Measurements from ENCODE around the gene PROC.

GRCh38 chr2:127371037-127371436 lies 47.2 kb upstream of the PROC start:
- TF ChIP-seq, protein P1, sequence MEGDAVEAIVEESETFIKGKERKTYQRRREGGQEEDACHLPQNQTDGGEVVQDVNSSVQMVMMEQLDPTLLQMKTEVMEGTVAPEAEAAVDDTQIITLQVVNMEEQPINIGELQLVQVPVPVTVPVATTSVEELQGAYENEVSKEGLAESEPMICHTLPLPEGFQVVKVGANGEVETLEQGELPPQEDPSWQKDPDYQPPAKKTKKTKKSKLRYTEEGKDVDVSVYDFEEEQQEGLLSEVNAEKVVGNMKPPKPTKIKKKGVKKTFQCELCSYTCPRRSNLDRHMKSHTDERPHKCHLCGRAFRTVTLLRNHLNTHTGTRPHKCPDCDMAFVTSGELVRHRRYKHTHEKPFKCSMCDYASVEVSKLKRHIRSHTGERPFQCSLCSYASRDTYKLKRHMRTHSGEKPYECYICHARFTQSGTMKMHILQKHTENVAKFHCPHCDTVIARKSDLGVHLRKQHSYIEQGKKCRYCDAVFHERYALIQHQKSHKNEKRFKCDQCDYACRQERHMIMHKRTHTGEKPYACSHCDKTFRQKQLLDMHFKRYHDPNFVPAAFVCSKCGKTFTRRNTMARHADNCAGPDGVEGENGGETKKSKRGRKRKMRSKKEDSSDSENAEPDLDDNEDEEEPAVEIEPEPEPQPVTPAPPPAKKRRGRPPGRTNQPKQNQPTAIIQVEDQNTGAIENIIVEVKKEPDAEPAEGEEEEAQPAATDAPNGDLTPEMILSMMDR (IDR thresholded peaks at IDR 0.05): no peak
- TF ChIP-seq POLR2AphosphoS5 (IDR thresholded peaks at IDR 0.05): no peak
- no peak for TF ChIP-seq POLR2A (IDR thresholded peaks at IDR 0.05)
